ENCODE data around the gene DNAJC5G. TPM values are rescaled to one million over a fixed set of nuclear protein-coding genes. Genes with fewer than 3 reads are reported as not detected.

Gene DNAJC5G
- total and polyA plus RNA-seq, 2 of the 13 experiments (the other 11 are each of a cell fraction or from before 2014, with no cell fraction given) = 0.05 TPM; not detected in 1

- TF ChIP-seq ZNF674 (CRISPR knock-in tag; IDR thresholded peaks at IDR 0.05; ENCODE audit: low read depth) (0 out of 2 replicates have a peak, but pooled peaks have one; percentile 75), GABPB1 (CRISPR knock-in tag; IDR thresholded peaks at IDR 0.05) (peak; percentile 34; the same call in 1 of the 2 replicates), RBFOX2 (IDR thresholded peaks at IDR 0.05; ENCODE audit: low read depth, low read length) (peak; percentile 53; the same call in 1 of the 2 replicates), ZNF879 (CRISPR knock-in tag; IDR thresholded peaks at IDR 0.05) (no peak), ZBTB7B (CRISPR knock-in tag; IDR thresholded peaks at IDR 0.05) (peak; percentile 54), FOXP1 (IDR thresholded peaks at IDR 0.05) (no peak), FOXP1 (CRISPR knock-in tag; IDR thresholded peaks at IDR 0.05) (no peak), ZNF430 (CRISPR knock-in tag; IDR thresholded peaks at IDR 0.05) (0 out of 2 replicates have a peak, but pooled peaks have one; percentile 45), MTF1 (CRISPR knock-in tag; IDR thresholded peaks at IDR 0.05) (no peak)
These were observed 12.6 kb upstream of the DNAJC5G start, which contains the start of gene SLC30A3 (continued) for GRCh38 chr2:27262379-27263286.

- POLR2A ChIA-PET = interaction anchor here (1.1 to 1.9 kb wide), 5 partner anchors 9 to 192 kb away, joined by 3 to 7 read pairs (median 5); partner anchors contain the start of genes ATRAID, OST4, PREB and SLC5A6
- TF ChIP-seq SP4 (CRISPR knock-in tag; IDR thresholded peaks at IDR 0.05) (peak; percentile 65), CCDC6 (CRISPR knock-in tag; IDR thresholded peaks at IDR 0.05) (peak; percentile 77; the same call in 1 of the 2 replicates), GZF1 (CRISPR knock-in tag; IDR thresholded peaks at IDR 0.05) (0 out of 2 replicates have a peak, but pooled peaks have one; percentile 49), CBX2 (IDR thresholded peaks at IDR 0.05; ENCODE audit: low read depth, low read length) (peak; percentile 57; the same call in 1 of the 2 replicates), CBX2 (CRISPR knock-in tag; IDR thresholded peaks at IDR 0.05; ENCODE audit: low read depth) (no peak), NFATC3 (CRISPR knock-in tag; IDR thresholded peaks at IDR 0.05) (0 out of 2 replicates have a peak, but pooled peaks have one; percentile 17), GABPB1 (CRISPR knock-in tag; IDR thresholded peaks at IDR 0.05) (0 out of 2 replicates have a peak, but pooled peaks have one; percentile 2), EZH2 (conservative IDR thresholded peaks at IDR 0.05; ENCODE audit: low read depth, low read length) (peak; percentile 98; the same call in 1 of the 2 replicates)
- TF ChIP-seq, protein P1, sequence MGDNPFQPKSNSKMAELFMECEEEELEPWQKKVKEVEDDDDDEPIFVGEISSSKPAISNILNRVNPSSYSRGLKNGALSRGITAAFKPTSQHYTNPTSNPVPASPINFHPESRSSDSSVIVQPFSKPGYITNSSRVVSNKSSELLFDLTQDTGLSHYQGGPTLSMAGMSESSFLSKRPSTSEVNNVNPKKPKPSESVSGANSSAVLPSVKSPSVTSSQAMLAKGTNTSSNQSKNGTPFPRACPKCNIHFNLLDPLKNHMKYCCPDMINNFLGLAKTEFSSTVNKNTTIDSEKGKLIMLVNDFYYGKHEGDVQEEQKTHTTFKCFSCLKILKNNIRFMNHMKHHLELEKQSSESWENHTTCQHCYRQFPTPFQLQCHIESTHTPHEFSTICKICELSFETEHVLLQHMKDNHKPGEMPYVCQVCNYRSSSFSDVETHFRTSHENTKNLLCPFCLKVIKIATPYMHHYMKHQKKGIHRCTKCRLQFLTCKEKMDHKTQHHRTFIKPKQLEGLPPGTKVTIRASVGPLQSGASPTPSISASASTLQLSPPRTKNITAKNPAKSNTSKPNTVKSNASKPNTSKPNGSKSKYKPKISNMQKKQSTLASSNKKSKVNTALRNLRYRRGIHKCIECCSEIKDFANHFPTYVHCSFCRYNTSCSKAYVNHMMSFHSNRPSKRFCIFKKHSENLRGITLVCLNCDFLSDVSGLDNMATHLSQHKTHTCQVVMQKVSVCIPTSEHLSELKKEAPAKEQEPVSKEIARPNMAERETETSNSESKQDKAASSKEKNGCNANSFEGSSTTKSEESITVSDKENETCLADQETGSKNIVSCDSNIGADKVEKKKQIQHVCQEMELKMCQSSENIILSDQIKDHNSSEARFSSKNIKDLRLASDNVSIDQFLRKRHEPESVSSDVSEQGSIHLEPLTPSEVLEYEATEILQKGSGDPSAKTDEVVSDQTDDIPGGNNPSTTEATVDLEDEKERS (CRISPR knock-in tag; IDR thresholded peaks at IDR 0.05) = 0 out of 2 replicates have a peak, but pooled peaks have one; percentile 26
These were observed 11.7 kb upstream of the DNAJC5G start for GRCh38 chr2:27263287-27264252.

More at GRCh38 chr2:27263287-27264252, 11.7 kb upstream of the DNAJC5G start:
- Histone ChIP-seq H4K20me1 (ENCODE audit: insufficient read depth, low read length) (no peaks in the 10 kb centered on the region), H3K4me2 (ENCODE audit: low read depth, low read length) (peak overlapping the region; percentile 92), H3K36me3 (replicated peaks in 1 of 2; ENCODE audit: control insufficient read depth in 1 of 2, insufficient read depth in 2 of 2, low read length in 2 of 2) (no peaks in the 10 kb centered on the region), H3K27me3 (ENCODE audit: control insufficient read depth in 1 of 2, insufficient read depth in 2 of 2, low read length in 2 of 2) (peaks cover 19 to 73% of the 10 kb centered on the region in 2 experiments), H3K27ac (ENCODE audit: extremely low read length, insufficient read depth, low read length) (no peak overlapping the region), H3K4me1 (ENCODE audit: insufficient read depth, low read length) (peaks cover 26% of the 10 kb centered on the region), H3K9ac (ENCODE audit: insufficient read depth, low read depth, low read length) (no peak overlapping the region), H3K9me3 (ENCODE audit: low read length) (no peaks in the 10 kb centered on the region), H2AFZ (ENCODE audit: low read length) (no peak overlapping the region), H3K4me3 (replicated peaks in 1 of 3; ENCODE audit: insufficient read depth in 1 of 3, low read depth in 2 of 3, low read length in 3 of 3) (peak overlapping the region; percentile 62 to 77 (median 65)), H3K79me2 (ENCODE audit: insufficient read depth, low read length) (no peaks in the 10 kb centered on the region)
- 6% methylated on average over 43 of the region's 46 CpGs for WGBS (ENCODE audit: low lambda C conversion rate)
- BruUV-seq (replicated peaks) = no TSS peak
- intact Hi-C loops (cut with micrococcal nuclease; ENCODE audit: unreplicated experiment) = loop anchor here (2.0 kb wide), 1 partner anchor 17 kb away; no protein-coding TSS in a partner anchor
- peak; percentile 12 for FAIRE-seq
- no peak; the same call in 2 of the 3 replicates for ATAC-seq
- in situ Hi-C loops (cut with HindIII; ENCODE audit: extremely low pct_ligation_motif_present, low pct_unique_long_range_greater_than_20kb) = no loop called here
- CTCF ChIA-PET (ENCODE audit: low intra/inter-chr PET ratio, low total read pairs) = interaction anchor here (1.8 to 3.6 kb wide), 3 partner anchors 14 to 40 kb away, joined by 7 to 29 read pairs (median 20); no protein-coding TSS in a partner anchor
- no peak for DNase-seq (ENCODE audit: low spot score)
